T-helper 22 cell (primary cell): ENCODE data around the gene THUMPD2.
"Not testable (repeated sequence)": the region's sequence is repeated elsewhere in the genome, so short reads cannot be mapped to it uniquely, and the experiment has no call there.

Experiments
- DNase-seq: peaks from one replicate; pipeline ENCODE4 v3.0.0-alpha.2; 2020; ENCODE audit warnings: low read depth

The THUMPD2 gene

GRCh38 chr2:39755466-39755865 is 23.6 kb downstream of the THUMPD2 start:
- DNase-seq: no peak

GRCh38 chr2:39743269-39743776 is 35.7 kb downstream of the THUMPD2 start:
- no peak for DNase-seq

GRCh38 chr2:39741871-39742270 is 37.2 kb downstream of the THUMPD2 start:
- no peak for DNase-seq

GRCh38 chr2:39739386-39739785 is 39.7 kb downstream of the THUMPD2 start:
- DNase-seq: no peak

- DNase-seq: no peak
Observed at GRCh38 chr2:39738936-39739335, 40.1 kb downstream of the THUMPD2 start.

- no peak for DNase-seq
Observed at GRCh38 chr2:39737661-39738060, 41.4 kb downstream of the THUMPD2 start.

- no peak for DNase-seq
Observed at GRCh38 chr2:39736640-39737039, 42.4 kb downstream of the THUMPD2 start.

- no peak for DNase-seq
Observed at GRCh38 chr2:39735648-39736047, 43.4 kb downstream of the THUMPD2 start.

- DNase-seq: no peak
Observed at GRCh38 chr2:39734445-39734844, 44.6 kb downstream of the THUMPD2 start.

- no peak for DNase-seq
Observed at GRCh38 chr2:39733070-39733674, 45.9 kb downstream of the THUMPD2 start.

GRCh38 chr2:39732482-39732881 is 46.6 kb downstream of the THUMPD2 start:
- no peak for DNase-seq

GRCh38 chr2:39731546-39731945 is 47.5 kb downstream of the THUMPD2 start:
- no peak for DNase-seq

GRCh38 chr2:39730685-39731302 is 48.3 kb downstream of the THUMPD2 start:
- no peak for DNase-seq

- no peak for DNase-seq
Observed at GRCh38 chr2:39730276-39730675, 48.8 kb downstream of the THUMPD2 start.

GRCh38 chr2:39728941-39729351 is 50.1 kb downstream of the THUMPD2 start:
- no peak for DNase-seq

- DNase-seq: not testable (repeated sequence)
Observed at GRCh38 chr2:39728085-39728484, 51.0 kb downstream of the THUMPD2 start.

- no peak for DNase-seq
Observed at GRCh38 chr2:39725401-39725800, 53.7 kb downstream of the THUMPD2 start.

GRCh38 chr2:39724828-39725144 is 54.3 kb downstream of the THUMPD2 start:
- no peak for DNase-seq

- no peak for DNase-seq
Observed at GRCh38 chr2:39723946-39724827, 54.9 kb downstream of the THUMPD2 start.

- DNase-seq: no peak
Observed at GRCh38 chr2:39723497-39723896, 55.6 kb downstream of the THUMPD2 start.

GRCh38 chr2:39720970-39721369 is 58.1 kb downstream of the THUMPD2 start:
- no peak for DNase-seq

- no peak for DNase-seq
Observed at GRCh38 chr2:39719317-39719716, 59.7 kb downstream of the THUMPD2 start.

GRCh38 chr2:39718483-39718882 is 60.6 kb downstream of the THUMPD2 start:
- no peak for DNase-seq
